ENCODE results near the gene ZNF775. TPM values are rescaled to one million over a fixed set of nuclear protein-coding genes. Genes with fewer than 3 reads are reported as not detected.

ZNF775 gene
- total RNA-seq, 1 donor from 2014 or later, result 10.1 TPM

GRCh38 chr7:150371996-150372270, 7.2 kb upstream of the ZNF775 start:
- no peak for TF ChIP-seq CTCF (IDR thresholded peaks at IDR 0.05; ENCODE audit: insufficient read depth, low read length, poor library complexity, severe bottlenecking)
- H3K27me3 ChIP-seq (ENCODE audit: control insufficient read depth, insufficient read depth, low read length), result no peaks in the 10 kb centered on the region
- DNase-seq (ENCODE audit: low read depth), result no peak
- H3K4me3 ChIP-seq (ENCODE audit: low read depth, low read length), result no peak overlapping the region
- H3K36me3 ChIP-seq (ENCODE audit: control insufficient read depth, insufficient read depth, low read length), result peaks cover 2% of the 10 kb centered on the region

- no peaks in the 10 kb centered on the region for H3K27me3 ChIP-seq (ENCODE audit: control insufficient read depth, insufficient read depth, low read length)
- H3K36me3 ChIP-seq (ENCODE audit: control insufficient read depth, insufficient read depth, low read length), result peaks cover 2% of the 10 kb centered on the region
- DNase-seq (ENCODE audit: low read depth), result no peak
- no peak overlapping the region for H3K4me3 ChIP-seq (ENCODE audit: low read depth, low read length)
- no peak for TF ChIP-seq CTCF (IDR thresholded peaks at IDR 0.05; ENCODE audit: insufficient read depth, low read length, poor library complexity, severe bottlenecking)
Observed at GRCh38 chr7:150372271-150373048, 6.7 kb upstream of the ZNF775 start.

DNA sequence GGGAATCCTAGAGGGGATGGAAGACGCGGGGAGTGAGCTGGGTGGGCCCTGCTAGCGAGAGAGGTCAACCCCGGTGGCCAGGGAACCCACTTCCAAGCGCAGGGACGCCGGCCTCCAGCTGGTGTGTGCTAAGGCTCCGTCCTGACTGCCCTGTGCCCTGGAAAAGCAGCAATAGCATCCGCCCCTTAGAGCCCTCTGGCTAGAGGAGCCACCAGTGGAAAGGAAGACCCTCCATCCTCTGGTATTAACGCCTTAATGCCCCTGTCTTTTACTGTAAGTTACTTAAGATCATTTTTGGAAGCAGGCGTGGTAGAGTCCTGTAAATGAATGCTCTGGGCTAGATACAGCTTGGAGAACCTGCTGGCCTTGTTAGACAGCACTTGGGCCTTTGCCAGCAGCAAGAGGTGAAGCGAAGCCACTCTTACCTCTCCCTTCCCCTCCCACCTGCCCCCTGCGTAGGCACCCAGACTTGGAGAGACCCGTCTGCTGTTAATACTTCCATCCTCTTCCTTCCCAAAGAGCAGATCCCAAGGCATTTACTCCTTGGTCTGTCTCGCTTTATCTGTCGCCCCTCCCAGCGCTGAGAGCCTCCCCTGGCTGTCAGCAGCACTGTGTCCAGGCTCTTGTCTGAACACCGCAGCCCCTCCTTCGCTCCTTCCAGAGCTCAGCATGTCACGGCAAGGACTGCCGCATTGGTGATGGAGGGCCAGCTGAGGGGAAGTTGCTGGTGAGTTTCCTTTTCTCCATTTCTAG, 5.9 kb upstream of the ZNF775 start:
- H3K27me3 ChIP-seq (ENCODE audit: control insufficient read depth, insufficient read depth, low read length), result no peaks in the 10 kb centered on the region
- no peak overlapping the region for H3K4me3 ChIP-seq (ENCODE audit: low read depth, low read length)
- DNase-seq (ENCODE audit: low read depth), result no peak
- H3K36me3 ChIP-seq (ENCODE audit: control insufficient read depth, insufficient read depth, low read length), result peaks cover 2% of the 10 kb centered on the region
- TF ChIP-seq CTCF (IDR thresholded peaks at IDR 0.05; ENCODE audit: insufficient read depth, low read length, poor library complexity, severe bottlenecking), result no peak

- DNase-seq (ENCODE audit: low read depth), result no peak
- no peak for TF ChIP-seq CTCF (IDR thresholded peaks at IDR 0.05; ENCODE audit: insufficient read depth, low read length, poor library complexity, severe bottlenecking)
- Histone ChIP-seq H3K27me3 (ENCODE audit: control insufficient read depth, insufficient read depth, low read length) (no peaks in the 10 kb centered on the region), H3K36me3 (ENCODE audit: control insufficient read depth, insufficient read depth, low read length) (peaks cover 2% of the 10 kb centered on the region), H3K4me3 (ENCODE audit: low read depth, low read length) (no peak overlapping the region)
Observed at GRCh38 chr7:150374026-150374425, 5.1 kb upstream of the ZNF775 start.

- no peak overlapping the region for H3K4me3 ChIP-seq (ENCODE audit: low read depth, low read length)
- DNase-seq (ENCODE audit: low read depth), result no peak
- no peak for TF ChIP-seq CTCF (IDR thresholded peaks at IDR 0.05; ENCODE audit: insufficient read depth, low read length, poor library complexity, severe bottlenecking)
- H3K36me3 ChIP-seq (ENCODE audit: control insufficient read depth, insufficient read depth, low read length), result peaks cover 2% of the 10 kb centered on the region
- H3K27me3 ChIP-seq (ENCODE audit: control insufficient read depth, insufficient read depth, low read length), result no peaks in the 10 kb centered on the region
Observed at GRCh38 chr7:150374472-150374871, 4.7 kb upstream of the ZNF775 start.
